ENCODE measurements around the gene ZDHHC18. TPM values are rescaled to one million over a fixed set of nuclear protein-coding genes. Genes with fewer than 3 reads are reported as not detected.

Gene ZDHHC18
- total RNA-seq, 2 experiments from 2014 or later: 55.2 to 55.4 TPM

Other genes with a start within 250 kb of the ZDHHC18 start
- gene ARID1A, start 130.7 kb upstream of the ZDHHC18 start, total RNA-seq: 100 to 1,000 TPM; 104 to 105 TPM
- gene PIGV, start 38.7 kb upstream of the ZDHHC18 start, total RNA-seq: 10 to 100 TPM in 1 of 2 experiments, 1 to 10 TPM in 1; 9.5 to 12.7 TPM
- 1 to 10 TPM; 1.1 TPM for gene SFN, start 36.5 kb downstream of the ZDHHC18 start, total RNA-seq
- 10 to 100 TPM; 35.1 to 37.4 TPM for gene GPN2, start 63.6 kb downstream of the ZDHHC18 start, total RNA-seq
- gene GPATCH3, start 73.8 kb downstream of the ZDHHC18 start, total RNA-seq: 10 to 100 TPM; 47.8 to 47.9 TPM
- not detected for gene NR0B2, start 87.3 kb downstream of the ZDHHC18 start, total RNA-seq
- gene NUDC, start 95.1 kb downstream of the ZDHHC18 start, total RNA-seq: 10 to 100 TPM; 51.9 to 55.0 TPM
- gene KDF1, start 133.8 kb downstream of the ZDHHC18 start, total RNA-seq: 1 to 10 TPM in 1 of 2 experiments, under 1 TPM in 1; 0.92 to 1.3 TPM
- not detected for gene TRNP1, start 167.0 kb downstream of the ZDHHC18 start, total RNA-seq
- not detected for gene TENT5B, start 186.2 kb downstream of the ZDHHC18 start, total RNA-seq

All from CD8-positive, alpha-beta T cell (primary cell).